A549 treated with AZD9567 at 1 μM for 4 hours (cell line): Measurements from ENCODE around the gene RIPOR3. TPM values are rescaled to one million over a fixed set of nuclear protein-coding genes. Genes with fewer than 3 reads are reported as not detected.

Source experiments
- total RNA-seq: library from RNA; stranded (reverse); fragments of 200-300 nt; extraction: Qiagen RNA extraction; gene quantifications from 5 replicates; pipeline ENCODE4 v1.2.3, GENCODE V29; 2022; ENCODE audit not compliant: insufficient read depth

Gene RIPOR3
- 0.02 to 0.03 TPM in 2 of 5 replicates, not detected in the others for total RNA-seq

DNA sequence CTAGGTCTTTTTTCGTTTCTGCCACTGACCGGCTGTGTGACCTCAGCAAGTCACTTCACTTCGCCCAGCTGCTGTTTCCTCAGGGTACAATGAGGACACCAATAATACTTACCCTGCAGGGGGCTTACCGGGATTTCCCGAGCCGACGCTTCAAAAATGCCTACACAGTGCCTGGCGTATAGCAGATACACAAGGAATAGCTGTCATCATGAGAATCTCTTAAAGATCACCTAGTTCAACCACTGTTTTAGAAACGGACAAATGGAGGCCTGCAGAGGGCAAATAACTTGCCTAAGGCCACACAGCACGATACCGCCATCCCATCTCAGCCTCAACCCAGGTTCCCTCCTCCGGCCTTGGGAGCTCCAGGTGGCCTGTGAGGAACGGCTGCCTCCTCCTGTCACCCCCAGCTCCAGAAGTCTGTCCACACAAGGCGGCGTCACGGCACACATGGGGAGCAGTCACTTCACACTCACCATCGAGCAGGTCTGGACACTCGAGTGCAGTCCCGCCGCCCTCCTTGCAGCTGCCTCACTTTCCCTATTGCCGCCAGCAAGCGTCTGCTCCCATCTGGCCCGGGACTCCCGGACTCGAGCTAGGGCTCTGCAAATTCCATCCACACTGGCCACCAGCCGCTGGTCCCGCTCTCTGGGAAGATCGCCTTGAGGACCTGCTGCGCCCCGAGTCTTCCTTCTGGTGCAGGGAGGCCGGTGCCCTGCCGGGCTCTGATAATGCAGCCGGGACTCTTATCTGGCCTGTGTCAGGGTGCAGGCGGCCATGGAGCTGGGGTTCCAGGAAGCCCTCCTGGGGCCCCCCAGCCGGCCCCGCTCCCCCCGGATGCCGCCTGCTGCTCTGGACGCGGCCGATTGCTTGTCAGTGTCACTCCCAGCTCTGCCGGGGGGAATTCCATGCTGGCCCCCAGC lies at the start of gene RIPOR3:
Gene RIPOR3, minus strand, starts transcription at position 893 of the 923 bp plus-strand sequence. Its CDS starts 414 bp downstream, at position 479.

DNA sequence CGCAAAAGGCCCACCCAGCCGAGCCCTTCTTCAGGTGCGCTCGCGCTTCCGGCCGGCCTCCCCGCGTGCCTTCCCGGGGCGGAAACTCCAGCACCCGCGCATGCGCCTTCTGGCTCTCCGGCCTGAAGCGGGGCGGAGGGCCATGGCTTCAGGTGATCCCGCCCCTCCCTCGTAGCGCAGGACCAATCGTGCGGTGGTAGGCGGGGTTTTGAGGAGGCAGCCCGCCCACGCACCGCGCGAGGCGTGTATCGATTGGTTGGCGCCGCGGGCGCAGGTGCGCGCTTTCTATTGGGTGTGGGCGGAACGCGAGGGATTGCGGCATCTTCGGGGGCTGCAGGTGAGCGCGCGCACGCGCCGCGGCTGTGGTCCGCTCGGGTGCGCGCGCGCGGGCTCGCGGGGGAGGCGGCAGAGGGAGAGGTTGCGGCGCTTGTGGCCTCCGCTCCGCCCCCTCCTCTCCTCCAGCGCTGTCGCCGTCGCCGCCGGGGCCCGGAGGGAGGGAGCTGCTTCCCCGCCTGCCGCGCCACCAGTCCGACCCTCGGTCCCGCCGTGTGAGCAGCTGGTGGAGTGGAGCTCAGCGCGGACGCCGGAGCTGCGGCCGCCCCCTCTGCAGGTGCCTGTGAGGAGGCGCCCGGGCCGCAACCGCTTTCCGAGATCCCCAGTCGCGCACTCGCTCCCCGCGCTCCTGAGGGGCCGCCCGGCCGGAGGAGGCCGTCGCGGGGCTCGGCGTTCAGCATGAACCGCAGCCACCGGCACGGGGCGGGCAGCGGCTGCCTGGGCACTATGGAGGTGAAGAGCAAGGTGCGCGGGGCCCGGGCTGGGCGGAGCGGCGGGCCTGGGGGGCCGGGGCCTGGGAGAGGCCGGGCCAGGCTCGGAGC lies 40.0 kb upstream of the RIPOR3 start, which contains the start of gene PARD6B:
Gene PARD6B, plus strand, starts transcription at position 526 of the 875 bp plus-strand sequence. Its CDS starts 207 bp downstream, at position 733.

Other genes starting within 250 kb of the RIPOR3 start
- gene PTPN1, start 181.2 kb downstream of the RIPOR3 start, total RNA-seq = 48.1 to 57.2 TPM (median 50.9 TPM) in 5 replicates
- 2.4 to 5.0 TPM (median 3.2 TPM) in 5 replicates for gene PARD6B, start 40.0 kb upstream of the RIPOR3 start, total RNA-seq
- 23.4 to 32.1 TPM (median 29.0 TPM) in 5 replicates for gene BCAS4, start 103.5 kb upstream of the RIPOR3 start, total RNA-seq
- 36.2 to 46.7 TPM (median 38.6 TPM) in 5 replicates for gene ADNP, start 239.9 kb upstream of the RIPOR3 start, total RNA-seq